Measurements from ENCODE around the gene ZNF101. TPM values are rescaled to one million over a fixed set of nuclear protein-coding genes. Genes with fewer than 3 reads are reported as not detected.

Gene ZNF101
- total RNA-seq, 2 donors from 2014 or later = 5.3 to 6.7 TPM

DNA sequence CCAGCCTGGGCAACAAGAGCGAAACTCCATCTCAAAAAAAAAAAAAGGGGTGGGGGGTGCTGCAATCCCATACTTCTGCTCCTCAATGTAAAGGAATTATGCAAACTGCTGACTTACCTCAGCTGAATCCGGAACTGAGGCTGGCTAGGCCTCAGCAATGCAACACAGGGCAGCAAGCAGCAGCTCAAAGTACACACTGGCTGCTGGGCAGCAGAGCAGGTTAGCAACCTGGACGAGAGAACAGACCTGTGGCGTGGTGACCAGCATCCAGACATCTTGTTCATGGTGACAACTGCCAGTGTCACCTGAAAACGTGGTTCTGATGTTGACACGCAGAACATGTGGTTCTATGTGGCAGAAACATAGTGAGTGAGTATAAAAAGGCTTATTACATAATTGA is 36.2 kb downstream of the ZNF101 start:
- no peaks in the 10 kb centered on the region for H3K27me3 ChIP-seq
- H3K4me1 ChIP-seq = no peaks in the 10 kb centered on the region
- no peak overlapping the region for H3K4me3 ChIP-seq
- TF ChIP-seq, protein P1, sequence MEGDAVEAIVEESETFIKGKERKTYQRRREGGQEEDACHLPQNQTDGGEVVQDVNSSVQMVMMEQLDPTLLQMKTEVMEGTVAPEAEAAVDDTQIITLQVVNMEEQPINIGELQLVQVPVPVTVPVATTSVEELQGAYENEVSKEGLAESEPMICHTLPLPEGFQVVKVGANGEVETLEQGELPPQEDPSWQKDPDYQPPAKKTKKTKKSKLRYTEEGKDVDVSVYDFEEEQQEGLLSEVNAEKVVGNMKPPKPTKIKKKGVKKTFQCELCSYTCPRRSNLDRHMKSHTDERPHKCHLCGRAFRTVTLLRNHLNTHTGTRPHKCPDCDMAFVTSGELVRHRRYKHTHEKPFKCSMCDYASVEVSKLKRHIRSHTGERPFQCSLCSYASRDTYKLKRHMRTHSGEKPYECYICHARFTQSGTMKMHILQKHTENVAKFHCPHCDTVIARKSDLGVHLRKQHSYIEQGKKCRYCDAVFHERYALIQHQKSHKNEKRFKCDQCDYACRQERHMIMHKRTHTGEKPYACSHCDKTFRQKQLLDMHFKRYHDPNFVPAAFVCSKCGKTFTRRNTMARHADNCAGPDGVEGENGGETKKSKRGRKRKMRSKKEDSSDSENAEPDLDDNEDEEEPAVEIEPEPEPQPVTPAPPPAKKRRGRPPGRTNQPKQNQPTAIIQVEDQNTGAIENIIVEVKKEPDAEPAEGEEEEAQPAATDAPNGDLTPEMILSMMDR (IDR thresholded peaks at IDR 0.05) = no peak
- no peak for TF ChIP-seq POLR2A (IDR thresholded peaks at IDR 0.05)
- H3K36me3 ChIP-seq (replicated peaks in 1 of 2; ENCODE audit: insufficient read depth in 1 of 2, low read depth in 2 of 2) = no peaks in the 10 kb centered on the region
- no peak overlapping the region for H3K27ac ChIP-seq
- intact Hi-C loops (cut with DNase I) = no loop called here
- 88 to 91% methylated on average over 6 of the region's 6 CpGs for WGBS, 2 donors
- no peak for ATAC-seq
- peaks cover 0 to 62% (median 0%) of the 10 kb centered on the region in 3 donors for H3K9me3 ChIP-seq
- no peak for DNase-seq

DNA sequence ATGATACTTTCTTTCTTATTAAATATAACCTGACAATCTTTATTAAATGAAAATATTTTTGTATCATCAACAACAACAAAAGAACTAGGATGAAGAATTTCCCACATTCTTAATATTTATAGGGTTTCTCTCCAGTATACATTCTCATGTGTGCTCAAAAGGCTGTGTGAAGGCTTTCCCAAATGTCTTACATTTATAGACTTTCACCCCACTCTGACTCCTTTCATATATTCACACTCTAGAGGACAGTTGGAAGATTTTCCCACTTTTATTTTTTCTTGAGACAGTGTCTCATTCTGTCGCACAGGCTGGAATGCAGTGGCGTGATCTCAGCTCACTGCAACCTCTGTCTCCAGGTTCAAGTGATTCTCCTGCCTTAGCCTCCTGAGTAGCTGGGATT is 41.9 kb downstream of the ZNF101 start:
- no peak overlapping the region for H3K4me3 ChIP-seq
- no peak for TF ChIP-seq POLR2A (IDR thresholded peaks at IDR 0.05)
- 100% methylated on average over 2 of the region's 2 CpGs for WGBS, 2 donors
- peaks cover 20 to 23% of the 10 kb centered on the region in 2 donors for H3K36me3 ChIP-seq (replicated peaks in 1 of 2; ENCODE audit: insufficient read depth in 1 of 2, low read depth in 2 of 2)
- DNase-seq = no peak
- no peak overlapping the region for H3K27ac ChIP-seq
- no peaks in the 10 kb centered on the region for H3K4me1 ChIP-seq
- H3K27me3 ChIP-seq = no peaks in the 10 kb centered on the region
- no peak for ATAC-seq
- intact Hi-C loops (cut with DNase I) = no loop called here
- H3K9me3 ChIP-seq = peaks cover 0 to 90% (median 7%) of the 10 kb centered on the region in 3 donors

DNA sequence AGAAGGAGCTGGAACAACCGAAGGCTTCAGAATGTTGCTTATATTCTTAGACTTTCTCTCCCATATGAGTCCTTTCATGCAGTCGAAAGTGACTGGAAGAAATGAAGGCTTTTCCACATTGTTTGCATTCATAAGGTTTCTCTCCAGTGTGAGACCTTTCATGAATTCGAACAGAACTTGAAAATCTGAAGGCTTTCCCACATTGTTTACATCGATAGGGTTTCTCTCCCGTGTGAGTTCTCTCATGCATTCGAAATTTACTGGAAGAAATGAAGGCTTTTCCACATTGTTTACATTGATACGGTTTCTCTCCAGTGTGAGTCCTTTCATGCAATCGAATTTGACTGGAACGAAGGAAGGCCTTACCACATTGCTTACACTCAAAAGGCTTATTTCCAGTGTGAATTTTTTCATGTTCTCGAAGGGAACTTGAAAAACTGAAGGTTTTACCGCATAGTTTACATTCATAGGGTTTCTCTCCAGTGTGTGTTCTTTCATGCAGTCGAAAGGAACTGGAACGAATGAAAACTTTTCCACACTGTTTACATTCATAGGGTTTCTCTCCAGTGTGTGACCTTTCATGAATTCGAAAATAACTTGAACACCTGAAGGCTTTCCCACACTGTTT is 42.8 kb downstream of the ZNF101 start:
- Histone ChIP-seq H3K4me3 (no peak overlapping the region), H3K27ac (no peak overlapping the region), H3K4me1 (no peaks in the 10 kb centered on the region), H3K27me3 (no peaks in the 10 kb centered on the region), H3K9me3 (peaks cover 0 to 91% (median 7%) of the 10 kb centered on the region in 3 donors), H3K36me3 (replicated peaks in 1 of 2; ENCODE audit: insufficient read depth in 1 of 2, low read depth in 2 of 2) (peaks cover 22 to 23% of the 10 kb centered on the region in 2 donors)
- ATAC-seq (no peak), DNase-seq (no peak)
- 92 to 97% methylated on average over 14 of the region's 14 CpGs for whole genome bisulfite sequencing, 2 donors
- intact Hi-C loops (cut with DNase I) = no loop called here
- TF ChIP-seq, protein P1 (IDR thresholded peaks at IDR 0.05) = no peak
- no peak for TF ChIP-seq POLR2A (IDR thresholded peaks at IDR 0.05)

DNA sequence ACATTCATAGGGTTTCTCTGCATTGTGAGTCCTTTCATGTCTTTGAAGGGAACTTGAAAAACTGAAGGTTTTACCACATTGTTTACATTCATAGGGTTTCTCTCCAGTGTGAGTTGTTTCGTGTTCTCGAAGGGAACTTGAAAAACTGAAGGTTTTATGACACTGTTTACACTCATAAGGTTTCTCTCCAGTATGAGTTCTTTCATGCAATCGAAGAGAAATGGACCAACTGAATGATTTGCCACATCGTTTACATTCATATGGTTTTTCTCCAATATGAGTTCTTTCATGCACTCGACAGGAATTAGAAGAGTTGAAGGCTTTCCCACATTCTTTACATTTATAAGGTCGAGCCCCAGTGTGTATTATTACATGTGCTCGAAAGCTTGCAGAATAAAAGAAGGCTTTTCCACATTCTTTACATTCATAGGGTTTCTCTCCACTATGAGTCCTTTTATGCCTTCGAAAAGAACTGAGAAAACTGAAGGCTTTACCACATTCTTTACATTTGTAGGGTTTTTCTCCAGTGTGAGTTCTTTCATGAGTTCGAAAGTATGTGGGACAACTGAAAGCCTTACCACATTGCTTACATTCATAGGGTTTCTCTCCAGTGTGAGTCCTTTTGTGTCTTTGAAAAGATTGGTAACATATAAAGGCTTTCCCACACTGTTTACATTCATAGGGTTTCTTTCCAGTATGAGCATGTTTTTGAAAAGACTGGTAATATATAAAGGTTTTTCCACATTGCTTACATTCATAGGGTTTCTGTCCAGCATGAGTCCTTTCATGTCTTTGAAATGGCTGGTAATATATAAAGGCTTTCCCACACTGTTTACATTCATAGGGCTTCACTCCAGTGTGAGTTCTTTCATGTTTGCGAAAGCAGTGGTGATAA is 43.5 kb downstream of the ZNF101 start:
- 95 to 98% methylated on average over 10 of the region's 10 CpGs for WGBS, 2 donors
- H3K4me1 ChIP-seq = no peaks in the 10 kb centered on the region
- intact Hi-C loops (cut with DNase I) = no loop called here
- peaks cover 0 to 92% (median 7%) of the 10 kb centered on the region in 3 donors for H3K9me3 ChIP-seq
- peaks cover 23 to 26% of the 10 kb centered on the region in 2 donors for H3K36me3 ChIP-seq (replicated peaks in 1 of 2; ENCODE audit: insufficient read depth in 1 of 2, low read depth in 2 of 2)
- DNase-seq (no peak), ATAC-seq (no peak)
- no peak overlapping the region for H3K4me3 ChIP-seq
- no peak for TF ChIP-seq POLR2A (IDR thresholded peaks at IDR 0.05)
- TF ChIP-seq, protein P1 (IDR thresholded peaks at IDR 0.05) = no peak
- H3K27ac ChIP-seq = no peak overlapping the region
- H3K27me3 ChIP-seq = no peaks in the 10 kb centered on the region

DNA sequence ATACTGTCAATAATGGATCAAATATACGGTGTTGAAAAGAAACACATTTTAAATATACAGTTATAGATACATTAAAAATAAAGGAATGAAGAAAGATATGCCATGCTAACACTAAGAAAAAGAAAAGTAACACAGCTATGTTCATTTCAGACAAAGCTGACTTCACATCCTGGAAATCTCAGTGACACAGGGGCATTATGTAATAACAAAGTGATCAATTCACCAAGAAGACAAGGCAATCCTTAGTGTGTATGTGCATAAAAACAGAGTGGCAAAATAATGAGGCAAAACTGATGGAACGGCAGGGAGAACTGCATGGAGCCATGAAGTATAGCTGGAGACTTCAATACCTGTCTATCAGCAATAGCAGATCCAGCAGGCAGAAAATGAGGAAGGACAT is 51.2 kb downstream of the ZNF101 start:
- Histone ChIP-seq H3K4me1 (no peaks in the 10 kb centered on the region), H3K27ac (no peak overlapping the region), H3K4me3 (no peak overlapping the region), H3K36me3 (replicated peaks in 1 of 2; ENCODE audit: insufficient read depth in 1 of 2, low read depth in 2 of 2) (peaks cover 0 to 6% of the 10 kb centered on the region in 2 donors), H3K9me3 (peaks cover 0 to 68% (median 0%) of the 10 kb centered on the region in 3 donors), H3K27me3 (no peaks in the 10 kb centered on the region)
- intact Hi-C loops (cut with DNase I) = no loop called here
- DNase-seq (no peak), ATAC-seq (no peak)
- WGBS, 2 donors = 93 to 97% methylated on average over 2 of the region's 2 CpGs
- TF ChIP-seq, protein P1 (IDR thresholded peaks at IDR 0.05) = no peak
- no peak for TF ChIP-seq POLR2A (IDR thresholded peaks at IDR 0.05)
